WTC11 (cell line): ENCODE measurements around the gene WDR82. TPM values are rescaled to one million over a fixed set of nuclear protein-coding genes. Genes with fewer than 3 reads are reported as not detected.

Source experiments
- FOXK1 ChIP-seq: sonication (generic); formaldehyde crosslinking; IDR thresholded peaks from 2 replicates; pipeline ENCODE4 v1.8.0; 2022; ENCODE audit warnings: mild to moderate bottlenecking, moderate library complexity, missing genetic modification reagents
- GTF2I ChIP-seq: fragments of 250-450 bp; sonication (Bioruptor Pico); conservative IDR thresholded peaks from 2 replicates; pipeline ENCODE4 v1.4.0; 2021; ENCODE audit warnings: mild to moderate bottlenecking
- KAT7 ChIP-seq: sonication (generic); formaldehyde crosslinking; IDR thresholded peaks from 2 replicates; pipeline ENCODE4 v1.8.1; 2023; ENCODE audit warnings: missing genetic modification reagents, mild to moderate bottlenecking, borderline replicate concordance
- MYBL2 ChIP-seq: sonication (generic); formaldehyde crosslinking; IDR thresholded peaks from 2 replicates; pipeline ENCODE4 v1.8.1; 2023; ENCODE audit warnings: mild to moderate bottlenecking, moderate library complexity, missing genetic modification reagents
- RORB ChIP-seq: fragments of 250-450 bp; sonication (Bioruptor Pico); IDR thresholded peaks from 2 replicates; pipeline ENCODE4 v1.9.0; 2021; ENCODE audit warnings: mild to moderate bottlenecking
- ZNF219 ChIP-seq: sonication (generic); formaldehyde crosslinking; IDR thresholded peaks from 2 replicates; pipeline ENCODE4 v1.8.0; 2023; ENCODE audit warnings: missing genetic modification reagents, mild to moderate bottlenecking, borderline replicate concordance
- total RNA-seq: library from RNA; stranded (reverse); gene quantifications from 3 replicates; pipeline ENCODE4 v1.2.3, GENCODE V29; 2021
- TF ChIP-seq, protein P1 (sequence below): sonication (generic); formaldehyde crosslinking; IDR thresholded peaks from 2 replicates; pipeline ENCODE4 v1.8.1; 2022; ENCODE audit warnings: mild to moderate bottlenecking, moderate library complexity, missing genetic modification reagents
- TF ChIP-seq, protein P2 (sequence below): sonication (generic); formaldehyde crosslinking; IDR thresholded peaks from 2 replicates; pipeline ENCODE4 v1.8.1; 2023; ENCODE audit warnings: mild to moderate bottlenecking, missing genetic modification reagents
- TF ChIP-seq, protein P3 (sequence below): sonication (generic); formaldehyde crosslinking; IDR thresholded peaks from 2 replicates; pipeline ENCODE4 v1.8.0; 2022; ENCODE audit warnings: mild to moderate bottlenecking, missing genetic modification reagents
- TF ChIP-seq, protein P4 (sequence below): sonication (generic); formaldehyde crosslinking; IDR thresholded peaks from 2 replicates; pipeline ENCODE4 v1.8.0; 2023; ENCODE audit warnings: missing genetic modification reagents, mild to moderate bottlenecking, borderline replicate concordance
- TF ChIP-seq, protein P5 (sequence below): fragments of 250-450 bp; sonication (Bioruptor Pico); IDR thresholded peaks from 2 replicates; pipeline ENCODE4 v1.9.0; 2021; ENCODE audit warnings: mild to moderate bottlenecking, borderline replicate concordance
- TF ChIP-seq, protein P6 (sequence below): fragments of 250-450 bp; sonication (Bioruptor Pico); IDR thresholded peaks from 2 replicates; pipeline ENCODE4 v1.9.0; 2021; ENCODE audit warnings: moderate library complexity, mild to moderate bottlenecking, inconsistent platforms, borderline replicate concordance
- TF ChIP-seq, protein P7 (sequence below): sonication (generic); formaldehyde crosslinking; IDR thresholded peaks from 2 replicates; pipeline ENCODE4 v1.8.0; 2022; ENCODE audit warnings: mild to moderate bottlenecking, missing genetic modification reagents
- TF ChIP-seq, protein P8 (sequence below): sonication (generic); formaldehyde crosslinking; IDR thresholded peaks from 2 replicates; pipeline ENCODE4 v1.8.0; 2022; ENCODE audit warnings: mild to moderate bottlenecking, missing genetic modification reagents
- TF ChIP-seq, protein P9 (sequence below): sonication (generic); formaldehyde crosslinking; IDR thresholded peaks from 2 replicates; pipeline ENCODE4 v1.8.1; 2022; ENCODE audit warnings: missing genetic modification reagents, borderline replicate concordance
- TF ChIP-seq, protein P10 (sequence below): fragments of 250-450 bp; sonication (Bioruptor Pico); IDR thresholded peaks from 2 replicates; pipeline ENCODE4 v1.9.0; 2021; ENCODE audit warnings: mild to moderate bottlenecking
- TF ChIP-seq, protein P11 (sequence below): sonication (generic); formaldehyde crosslinking; IDR thresholded peaks from 2 replicates; pipeline ENCODE4 v1.8.0; 2022; ENCODE audit warnings: missing genetic modification reagents

Gene WDR82
- total RNA-seq, 1 experiment from 2014 or later = 69.7 TPM

DNA sequence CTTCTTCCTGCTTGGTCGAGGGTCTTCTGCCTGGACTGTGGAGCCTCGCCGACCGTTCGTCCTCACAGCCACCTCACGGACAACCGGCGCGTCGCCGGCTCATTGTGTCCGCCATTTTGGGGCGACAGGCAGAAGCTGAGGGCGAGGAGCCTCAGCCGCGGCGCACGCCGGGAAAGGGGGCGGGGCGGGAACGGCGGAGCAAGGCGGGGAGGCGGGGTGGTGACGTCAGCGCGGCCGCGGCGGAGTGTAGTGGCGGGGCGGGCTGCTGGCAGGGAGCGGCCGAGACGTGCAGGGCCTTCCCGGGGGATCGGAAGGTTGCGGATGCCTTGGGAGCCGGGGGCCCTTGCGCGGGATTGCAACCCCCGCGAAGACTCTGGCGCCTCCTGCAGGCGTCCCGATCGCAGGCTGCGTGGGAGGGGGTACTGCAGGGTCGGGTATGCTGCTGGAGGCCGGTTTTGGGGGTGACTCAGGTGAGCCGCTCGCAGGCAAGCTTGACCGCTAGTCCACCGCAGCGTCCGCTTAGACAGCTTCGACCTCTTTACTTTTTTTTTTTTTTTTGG lies at the start of gene WDR82 (continued):
- TF ChIP-seq, protein P1, sequence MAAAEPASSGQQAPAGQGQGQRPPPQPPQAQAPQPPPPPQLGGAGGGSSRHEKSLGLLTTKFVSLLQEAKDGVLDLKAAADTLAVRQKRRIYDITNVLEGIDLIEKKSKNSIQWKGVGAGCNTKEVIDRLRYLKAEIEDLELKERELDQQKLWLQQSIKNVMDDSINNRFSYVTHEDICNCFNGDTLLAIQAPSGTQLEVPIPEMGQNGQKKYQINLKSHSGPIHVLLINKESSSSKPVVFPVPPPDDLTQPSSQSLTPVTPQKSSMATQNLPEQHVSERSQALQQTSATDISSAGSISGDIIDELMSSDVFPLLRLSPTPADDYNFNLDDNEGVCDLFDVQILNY (CRISPR knock-in tag) = peak; percentile 71
- TF ChIP-seq, protein P2, sequence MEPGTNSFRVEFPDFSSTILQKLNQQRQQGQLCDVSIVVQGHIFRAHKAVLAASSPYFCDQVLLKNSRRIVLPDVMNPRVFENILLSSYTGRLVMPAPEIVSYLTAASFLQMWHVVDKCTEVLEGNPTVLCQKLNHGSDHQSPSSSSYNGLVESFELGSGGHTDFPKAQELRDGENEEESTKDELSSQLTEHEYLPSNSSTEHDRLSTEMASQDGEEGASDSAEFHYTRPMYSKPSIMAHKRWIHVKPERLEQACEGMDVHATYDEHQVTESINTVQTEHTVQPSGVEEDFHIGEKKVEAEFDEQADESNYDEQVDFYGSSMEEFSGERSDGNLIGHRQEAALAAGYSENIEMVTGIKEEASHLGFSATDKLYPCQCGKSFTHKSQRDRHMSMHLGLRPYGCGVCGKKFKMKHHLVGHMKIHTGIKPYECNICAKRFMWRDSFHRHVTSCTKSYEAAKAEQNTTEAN = 0 out of 2 replicates have a peak, but pooled peaks have one; percentile 43
- TF ChIP-seq, protein P3, sequence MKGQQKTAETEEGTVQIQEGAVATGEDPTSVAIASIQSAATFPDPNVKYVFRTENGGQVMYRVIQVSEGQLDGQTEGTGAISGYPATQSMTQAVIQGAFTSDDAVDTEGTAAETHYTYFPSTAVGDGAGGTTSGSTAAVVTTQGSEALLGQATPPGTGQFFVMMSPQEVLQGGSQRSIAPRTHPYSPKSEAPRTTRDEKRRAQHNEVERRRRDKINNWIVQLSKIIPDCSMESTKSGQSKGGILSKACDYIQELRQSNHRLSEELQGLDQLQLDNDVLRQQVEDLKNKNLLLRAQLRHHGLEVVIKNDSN (CRISPR knock-in tag) = no peak
- TF ChIP-seq, protein P4, sequence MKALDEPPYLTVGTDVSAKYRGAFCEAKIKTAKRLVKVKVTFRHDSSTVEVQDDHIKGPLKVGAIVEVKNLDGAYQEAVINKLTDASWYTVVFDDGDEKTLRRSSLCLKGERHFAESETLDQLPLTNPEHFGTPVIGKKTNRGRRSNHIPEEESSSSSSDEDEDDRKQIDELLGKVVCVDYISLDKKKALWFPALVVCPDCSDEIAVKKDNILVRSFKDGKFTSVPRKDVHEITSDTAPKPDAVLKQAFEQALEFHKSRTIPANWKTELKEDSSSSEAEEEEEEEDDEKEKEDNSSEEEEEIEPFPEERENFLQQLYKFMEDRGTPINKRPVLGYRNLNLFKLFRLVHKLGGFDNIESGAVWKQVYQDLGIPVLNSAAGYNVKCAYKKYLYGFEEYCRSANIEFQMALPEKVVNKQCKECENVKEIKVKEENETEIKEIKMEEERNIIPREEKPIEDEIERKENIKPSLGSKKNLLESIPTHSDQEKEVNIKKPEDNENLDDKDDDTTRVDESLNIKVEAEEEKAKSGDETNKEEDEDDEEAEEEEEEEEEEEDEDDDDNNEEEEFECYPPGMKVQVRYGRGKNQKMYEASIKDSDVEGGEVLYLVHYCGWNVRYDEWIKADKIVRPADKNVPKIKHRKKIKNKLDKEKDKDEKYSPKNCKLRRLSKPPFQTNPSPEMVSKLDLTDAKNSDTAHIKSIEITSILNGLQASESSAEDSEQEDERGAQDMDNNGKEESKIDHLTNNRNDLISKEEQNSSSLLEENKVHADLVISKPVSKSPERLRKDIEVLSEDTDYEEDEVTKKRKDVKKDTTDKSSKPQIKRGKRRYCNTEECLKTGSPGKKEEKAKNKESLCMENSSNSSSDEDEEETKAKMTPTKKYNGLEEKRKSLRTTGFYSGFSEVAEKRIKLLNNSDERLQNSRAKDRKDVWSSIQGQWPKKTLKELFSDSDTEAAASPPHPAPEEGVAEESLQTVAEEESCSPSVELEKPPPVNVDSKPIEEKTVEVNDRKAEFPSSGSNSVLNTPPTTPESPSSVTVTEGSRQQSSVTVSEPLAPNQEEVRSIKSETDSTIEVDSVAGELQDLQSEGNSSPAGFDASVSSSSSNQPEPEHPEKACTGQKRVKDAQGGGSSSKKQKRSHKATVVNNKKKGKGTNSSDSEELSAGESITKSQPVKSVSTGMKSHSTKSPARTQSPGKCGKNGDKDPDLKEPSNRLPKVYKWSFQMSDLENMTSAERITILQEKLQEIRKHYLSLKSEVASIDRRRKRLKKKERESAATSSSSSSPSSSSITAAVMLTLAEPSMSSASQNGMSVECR (CRISPR knock-in tag) = no peak
- TF ChIP-seq, protein P5, sequence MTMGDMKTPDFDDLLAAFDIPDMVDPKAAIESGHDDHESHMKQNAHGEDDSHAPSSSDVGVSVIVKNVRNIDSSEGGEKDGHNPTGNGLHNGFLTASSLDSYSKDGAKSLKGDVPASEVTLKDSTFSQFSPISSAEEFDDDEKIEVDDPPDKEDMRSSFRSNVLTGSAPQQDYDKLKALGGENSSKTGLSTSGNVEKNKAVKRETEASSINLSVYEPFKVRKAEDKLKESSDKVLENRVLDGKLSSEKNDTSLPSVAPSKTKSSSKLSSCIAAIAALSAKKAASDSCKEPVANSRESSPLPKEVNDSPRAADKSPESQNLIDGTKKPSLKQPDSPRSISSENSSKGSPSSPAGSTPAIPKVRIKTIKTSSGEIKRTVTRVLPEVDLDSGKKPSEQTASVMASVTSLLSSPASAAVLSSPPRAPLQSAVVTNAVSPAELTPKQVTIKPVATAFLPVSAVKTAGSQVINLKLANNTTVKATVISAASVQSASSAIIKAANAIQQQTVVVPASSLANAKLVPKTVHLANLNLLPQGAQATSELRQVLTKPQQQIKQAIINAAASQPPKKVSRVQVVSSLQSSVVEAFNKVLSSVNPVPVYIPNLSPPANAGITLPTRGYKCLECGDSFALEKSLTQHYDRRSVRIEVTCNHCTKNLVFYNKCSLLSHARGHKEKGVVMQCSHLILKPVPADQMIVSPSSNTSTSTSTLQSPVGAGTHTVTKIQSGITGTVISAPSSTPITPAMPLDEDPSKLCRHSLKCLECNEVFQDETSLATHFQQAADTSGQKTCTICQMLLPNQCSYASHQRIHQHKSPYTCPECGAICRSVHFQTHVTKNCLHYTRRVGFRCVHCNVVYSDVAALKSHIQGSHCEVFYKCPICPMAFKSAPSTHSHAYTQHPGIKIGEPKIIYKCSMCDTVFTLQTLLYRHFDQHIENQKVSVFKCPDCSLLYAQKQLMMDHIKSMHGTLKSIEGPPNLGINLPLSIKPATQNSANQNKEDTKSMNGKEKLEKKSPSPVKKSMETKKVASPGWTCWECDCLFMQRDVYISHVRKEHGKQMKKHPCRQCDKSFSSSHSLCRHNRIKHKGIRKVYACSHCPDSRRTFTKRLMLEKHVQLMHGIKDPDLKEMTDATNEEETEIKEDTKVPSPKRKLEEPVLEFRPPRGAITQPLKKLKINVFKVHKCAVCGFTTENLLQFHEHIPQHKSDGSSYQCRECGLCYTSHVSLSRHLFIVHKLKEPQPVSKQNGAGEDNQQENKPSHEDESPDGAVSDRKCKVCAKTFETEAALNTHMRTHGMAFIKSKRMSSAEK (CRISPR knock-in tag) = no peak
- TF ChIP-seq GTF2I (no peak), FOXK1 (CRISPR knock-in tag) (peak; percentile 42; the same call in 1 of the 2 replicates), ZNF219 (no peak), MYBL2 (CRISPR knock-in tag) (0 out of 2 replicates have a peak, but pooled peaks have one; percentile 53), RORB (CRISPR knock-in tag) (no peak), KAT7 (CRISPR knock-in tag) (no peak; the same call in 1 of the 2 replicates)
- TF ChIP-seq, protein P6, sequence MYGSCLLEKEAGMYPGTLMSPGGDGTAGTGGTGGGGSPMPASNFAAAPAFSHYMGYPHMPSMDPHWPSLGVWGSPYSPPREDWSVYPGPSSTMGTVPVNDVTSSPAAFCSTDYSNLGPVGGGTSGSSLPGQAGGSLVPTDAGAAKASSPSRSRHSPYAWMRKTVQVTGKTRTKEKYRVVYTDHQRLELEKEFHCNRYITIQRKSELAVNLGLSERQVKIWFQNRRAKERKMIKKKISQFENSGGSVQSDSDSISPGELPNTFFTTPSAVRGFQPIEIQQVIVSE (CRISPR knock-in tag) = no peak
- TF ChIP-seq, protein P7, sequence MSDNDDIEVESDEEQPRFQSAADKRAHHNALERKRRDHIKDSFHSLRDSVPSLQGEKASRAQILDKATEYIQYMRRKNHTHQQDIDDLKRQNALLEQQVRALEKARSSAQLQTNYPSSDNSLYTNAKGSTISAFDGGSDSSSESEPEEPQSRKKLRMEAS (CRISPR knock-in tag) = peak; percentile 68; the same call in 1 of the 2 replicates
- TF ChIP-seq, protein P8, sequence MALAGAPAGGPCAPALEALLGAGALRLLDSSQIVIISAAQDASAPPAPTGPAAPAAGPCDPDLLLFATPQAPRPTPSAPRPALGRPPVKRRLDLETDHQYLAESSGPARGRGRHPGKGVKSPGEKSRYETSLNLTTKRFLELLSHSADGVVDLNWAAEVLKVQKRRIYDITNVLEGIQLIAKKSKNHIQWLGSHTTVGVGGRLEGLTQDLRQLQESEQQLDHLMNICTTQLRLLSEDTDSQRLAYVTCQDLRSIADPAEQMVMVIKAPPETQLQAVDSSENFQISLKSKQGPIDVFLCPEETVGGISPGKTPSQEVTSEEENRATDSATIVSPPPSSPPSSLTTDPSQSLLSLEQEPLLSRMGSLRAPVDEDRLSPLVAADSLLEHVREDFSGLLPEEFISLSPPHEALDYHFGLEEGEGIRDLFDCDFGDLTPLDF = 0 out of 2 replicates have a peak, but pooled peaks have one; percentile 66
- TF ChIP-seq, protein P9, sequence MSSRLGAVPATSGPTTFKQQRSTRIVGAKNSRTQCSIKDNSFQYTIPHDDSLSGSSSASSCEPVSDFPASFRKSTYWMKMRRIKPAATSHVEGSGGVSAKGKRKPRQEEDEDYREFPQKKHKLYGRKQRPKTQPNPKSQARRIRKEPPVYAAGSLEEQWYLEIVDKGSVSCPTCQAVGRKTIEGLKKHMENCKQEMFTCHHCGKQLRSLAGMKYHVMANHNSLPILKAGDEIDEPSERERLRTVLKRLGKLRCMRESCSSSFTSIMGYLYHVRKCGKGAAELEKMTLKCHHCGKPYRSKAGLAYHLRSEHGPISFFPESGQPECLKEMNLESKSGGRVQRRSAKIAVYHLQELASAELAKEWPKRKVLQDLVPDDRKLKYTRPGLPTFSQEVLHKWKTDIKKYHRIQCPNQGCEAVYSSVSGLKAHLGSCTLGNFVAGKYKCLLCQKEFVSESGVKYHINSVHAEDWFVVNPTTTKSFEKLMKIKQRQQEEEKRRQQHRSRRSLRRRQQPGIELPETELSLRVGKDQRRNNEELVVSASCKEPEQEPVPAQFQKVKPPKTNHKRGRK (CRISPR knock-in tag) = no peak
- TF ChIP-seq, protein P10, sequence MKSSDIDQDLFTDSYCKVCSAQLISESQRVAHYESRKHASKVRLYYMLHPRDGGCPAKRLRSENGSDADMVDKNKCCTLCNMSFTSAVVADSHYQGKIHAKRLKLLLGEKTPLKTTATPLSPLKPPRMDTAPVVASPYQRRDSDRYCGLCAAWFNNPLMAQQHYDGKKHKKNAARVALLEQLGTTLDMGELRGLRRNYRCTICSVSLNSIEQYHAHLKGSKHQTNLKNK (CRISPR knock-in tag) = no peak
- TF ChIP-seq, protein P11, sequence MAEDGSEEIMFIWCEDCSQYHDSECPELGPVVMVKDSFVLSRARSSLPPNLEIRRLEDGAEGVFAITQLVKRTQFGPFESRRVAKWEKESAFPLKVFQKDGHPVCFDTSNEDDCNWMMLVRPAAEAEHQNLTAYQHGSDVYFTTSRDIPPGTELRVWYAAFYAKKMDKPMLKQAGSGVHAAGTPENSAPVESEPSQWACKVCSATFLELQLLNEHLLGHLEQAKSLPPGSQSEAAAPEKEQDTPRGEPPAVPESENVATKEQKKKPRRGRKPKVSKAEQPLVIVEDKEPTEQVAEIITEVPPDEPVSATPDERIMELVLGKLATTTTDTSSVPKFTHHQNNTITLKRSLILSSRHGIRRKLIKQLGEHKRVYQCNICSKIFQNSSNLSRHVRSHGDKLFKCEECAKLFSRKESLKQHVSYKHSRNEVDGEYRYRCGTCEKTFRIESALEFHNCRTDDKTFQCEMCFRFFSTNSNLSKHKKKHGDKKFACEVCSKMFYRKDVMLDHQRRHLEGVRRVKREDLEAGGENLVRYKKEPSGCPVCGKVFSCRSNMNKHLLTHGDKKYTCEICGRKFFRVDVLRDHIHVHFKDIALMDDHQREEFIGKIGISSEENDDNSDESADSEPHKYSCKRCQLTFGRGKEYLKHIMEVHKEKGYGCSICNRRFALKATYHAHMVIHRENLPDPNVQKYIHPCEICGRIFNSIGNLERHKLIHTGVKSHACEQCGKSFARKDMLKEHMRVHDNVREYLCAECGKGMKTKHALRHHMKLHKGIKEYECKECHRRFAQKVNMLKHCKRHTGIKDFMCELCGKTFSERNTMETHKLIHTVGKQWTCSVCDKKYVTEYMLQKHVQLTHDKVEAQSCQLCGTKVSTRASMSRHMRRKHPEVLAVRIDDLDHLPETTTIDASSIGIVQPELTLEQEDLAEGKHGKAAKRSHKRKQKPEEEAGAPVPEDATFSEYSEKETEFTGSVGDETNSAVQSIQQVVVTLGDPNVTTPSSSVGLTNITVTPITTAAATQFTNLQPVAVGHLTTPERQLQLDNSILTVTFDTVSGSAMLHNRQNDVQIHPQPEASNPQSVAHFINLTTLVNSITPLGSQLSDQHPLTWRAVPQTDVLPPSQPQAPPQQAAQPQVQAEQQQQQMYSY = no peak
